Smooth muscle cell (in vitro differentiated cells): ENCODE data around the gene FUT9. TPM values are rescaled to one million over a fixed set of nuclear protein-coding genes. Genes with fewer than 3 reads are reported as not detected.

Experiments
- DNase-seq: peaks from one replicate; lab custom pipeline; 2025; ENCODE audit not compliant: unreplicated experiment; lab: John Stamatoyannopoulos, UW
- H2AFZ ChIP-seq: fragments of 200-600 bp; sonication (generic); 2 replicates; pipeline ENCODE4 v1.6.0; 2016; ENCODE audit warnings: antibody characterized with exemption, low read depth, mild to moderate bottlenecking
- H3F3A ChIP-seq: fragments of 200-600 bp; sonication (generic); 2 replicates; pipeline ENCODE4 v1.6.0; 2017; ENCODE audit warnings: antibody characterized with exemption, low read depth
- H3K27ac ChIP-seq: fragments of 200-600 bp; sonication (generic); 2 replicates; pipeline ENCODE4 v1.5.1; 2016; ENCODE audit warnings: low read depth, mild to moderate bottlenecking
- H3K27me3 ChIP-seq: fragments of 200-600 bp; sonication (generic); 2 replicates; pipeline ENCODE4 v1.6.1; 2016; ENCODE audit warnings: low read depth, mild to moderate bottlenecking
- H3K36me3 ChIP-seq: fragments of 200-600 bp; sonication (generic); 2 replicates; pipeline ENCODE4 v1.5.1; 2016; ENCODE audit warnings: low read depth
- H3K4me1 ChIP-seq: fragments of 200-600 bp; sonication (generic); 2 replicates; pipeline ENCODE4 v1.5.1; 2016; ENCODE audit warnings: low read depth
- H3K4me2 ChIP-seq: fragments of 200-600 bp; sonication (generic); 2 replicates; pipeline ENCODE4 v1.6.0; 2016; ENCODE audit warnings: mild to moderate bottlenecking
- H3K4me3 ChIP-seq: fragments of 200-600 bp; sonication (generic); 2 replicates; pipeline ENCODE4 v1.5.1; 2016; ENCODE audit warnings: mild to moderate bottlenecking
- H3K79me2 ChIP-seq: fragments of 200-600 bp; sonication (generic); 2 replicates; pipeline ENCODE4 v1.6.0; 2016; ENCODE audit warnings: low read depth, mild to moderate bottlenecking
- H3K9ac ChIP-seq: fragments of 200-600 bp; sonication (generic); 2 replicates; pipeline ENCODE4 v1.6.0; 2016; ENCODE audit warnings: low read depth
- H3K9me3 ChIP-seq: fragments of 200-600 bp; sonication (generic); replicated peaks from 2 replicates; pipeline ENCODE4 v1.5.1; 2016; ENCODE audit warnings: low read depth
- H4K20me1 ChIP-seq: fragments of 200-600 bp; sonication (generic); 2 replicates; pipeline ENCODE4 v1.6.0; 2016; ENCODE audit warnings: low read depth
- CTCF ChIP-seq: fragments of 200-600 bp; sonication (generic); IDR thresholded peaks from 2 replicates; pipeline ENCODE4 v1.5.1; 2017; ENCODE audit warnings: borderline replicate concordance, mild to moderate bottlenecking, antibody characterized with exemption; ENCODE audit not compliant: insufficient read depth, poor library complexity, severe bottlenecking
- WGBS: methylation state at CpG from one replicate; pipeline ENCODE4 v1.1.7; 2016; ENCODE audit warnings: low lambda C conversion rate; 5-methylcytosine and 5-hydroxymethylcytosine counted together
- polyA plus RNA-seq: library from polyadenylated mRNA; unstranded; fragments of >200 nt; fragmentation: Nextera tagmentation; extraction: Ambion mirVana; gene quantifications from 2 replicates; pipeline ENCODE4 v1.2.1, GENCODE V29; 2016
- total RNA-seq: library from RNA; depleted of rRNA; stranded (reverse); fragments of >200 nt; gene quantifications from 2 replicates; pipeline ENCODE4 v1.2.3, GENCODE V29; 2014

Gene FUT9
- total and polyA plus RNA-seq, 2 experiments from 2014 or later = 0.04 TPM; not detected in 1

DNA sequence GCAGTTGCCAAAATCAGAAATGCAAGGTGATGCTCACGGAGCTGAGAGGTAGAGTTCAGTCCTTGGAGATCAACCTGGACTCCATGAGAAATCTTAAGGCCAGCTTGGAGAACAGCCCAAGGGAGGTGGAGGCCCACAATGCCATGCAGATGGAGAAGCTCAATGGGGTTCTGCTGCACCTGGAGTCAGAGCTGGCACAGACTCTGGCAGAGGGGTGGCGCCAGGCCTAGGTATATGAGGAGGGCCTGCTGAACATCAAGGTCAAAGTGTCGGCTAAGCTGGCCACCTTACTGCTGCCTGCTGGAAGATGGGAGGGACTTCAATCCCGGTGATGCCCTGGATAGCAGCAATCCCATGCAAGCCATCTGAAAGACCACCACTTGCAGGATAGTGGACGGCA is 23.9 kb upstream of the FUT9 start:
- no peaks in the 10 kb centered on the region for H3K27me3 ChIP-seq
- H3K4me1 ChIP-seq = no peaks in the 10 kb centered on the region
- H2AFZ ChIP-seq = no peak overlapping the region
- H4K20me1 ChIP-seq = no peaks in the 10 kb centered on the region
- no peaks in the 10 kb centered on the region for H3K36me3 ChIP-seq
- TF ChIP-seq CTCF = no peak
- H3K4me3 ChIP-seq = no peak overlapping the region
- H3K9me3 ChIP-seq = no peaks in the 10 kb centered on the region
- WGBS = 93% methylated on average over 5 of the region's 5 CpGs
- no peak for DNase-seq
- H3K4me2 ChIP-seq = no peak overlapping the region
- no peaks in the 10 kb centered on the region for H3F3A ChIP-seq
- H3K27ac ChIP-seq = no peak overlapping the region
- H3K79me2 ChIP-seq = no peaks in the 10 kb centered on the region
- H3K9ac ChIP-seq = no peak overlapping the region

DNA sequence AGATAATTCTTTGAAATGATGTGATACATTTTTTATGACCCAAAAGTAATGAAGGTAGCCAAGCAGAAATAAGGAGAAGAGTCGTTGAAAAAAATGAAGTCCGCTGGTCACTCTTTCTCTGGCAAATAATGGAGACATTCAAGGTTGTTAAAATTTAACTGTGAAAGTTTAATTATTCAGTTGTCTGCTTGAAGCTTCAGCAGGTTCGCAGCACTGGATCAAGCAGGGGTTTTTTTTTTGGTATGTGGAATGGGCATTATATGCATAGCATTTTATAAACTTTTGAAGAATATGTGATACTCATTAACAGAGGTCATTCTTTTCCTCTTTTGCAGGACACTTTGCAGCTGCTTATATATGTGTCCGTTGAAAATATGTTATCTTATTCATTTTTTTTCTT is 21.6 kb upstream of the FUT9 start:
- no peak overlapping the region for H3K9ac ChIP-seq
- no peaks in the 10 kb centered on the region for H3K9me3 ChIP-seq
- no peaks in the 10 kb centered on the region for H3K79me2 ChIP-seq
- 85% methylated on average over 4 of the region's 4 CpGs for WGBS
- TF ChIP-seq CTCF = no peak
- H2AFZ ChIP-seq = no peak overlapping the region
- no peak overlapping the region for H3K4me3 ChIP-seq
- H3K27ac ChIP-seq = no peak overlapping the region
- H3K4me1 ChIP-seq = no peaks in the 10 kb centered on the region
- H3K27me3 ChIP-seq = no peaks in the 10 kb centered on the region
- H3K4me2 ChIP-seq = no peak overlapping the region
- no peak for DNase-seq
- H4K20me1 ChIP-seq = no peaks in the 10 kb centered on the region
- H3F3A ChIP-seq = no peaks in the 10 kb centered on the region
- H3K36me3 ChIP-seq = no peaks in the 10 kb centered on the region

GRCh38 chr6:95998133-95998532 is 17.6 kb upstream of the FUT9 start:
- Histone ChIP-seq H3F3A (no peaks in the 10 kb centered on the region), H2AFZ (no peak overlapping the region), H3K9ac (no peak overlapping the region), H4K20me1 (no peaks in the 10 kb centered on the region), H3K27me3 (no peaks in the 10 kb centered on the region), H3K4me1 (no peaks in the 10 kb centered on the region), H3K4me3 (no peak overlapping the region), H3K27ac (no peak overlapping the region), H3K9me3 (no peaks in the 10 kb centered on the region), H3K4me2 (no peak overlapping the region), H3K36me3 (no peaks in the 10 kb centered on the region), H3K79me2 (no peaks in the 10 kb centered on the region)
- no peak for TF ChIP-seq CTCF
- WGBS = 67% methylated on average over 3 of the region's 3 CpGs
- DNase-seq = no peak

DNA sequence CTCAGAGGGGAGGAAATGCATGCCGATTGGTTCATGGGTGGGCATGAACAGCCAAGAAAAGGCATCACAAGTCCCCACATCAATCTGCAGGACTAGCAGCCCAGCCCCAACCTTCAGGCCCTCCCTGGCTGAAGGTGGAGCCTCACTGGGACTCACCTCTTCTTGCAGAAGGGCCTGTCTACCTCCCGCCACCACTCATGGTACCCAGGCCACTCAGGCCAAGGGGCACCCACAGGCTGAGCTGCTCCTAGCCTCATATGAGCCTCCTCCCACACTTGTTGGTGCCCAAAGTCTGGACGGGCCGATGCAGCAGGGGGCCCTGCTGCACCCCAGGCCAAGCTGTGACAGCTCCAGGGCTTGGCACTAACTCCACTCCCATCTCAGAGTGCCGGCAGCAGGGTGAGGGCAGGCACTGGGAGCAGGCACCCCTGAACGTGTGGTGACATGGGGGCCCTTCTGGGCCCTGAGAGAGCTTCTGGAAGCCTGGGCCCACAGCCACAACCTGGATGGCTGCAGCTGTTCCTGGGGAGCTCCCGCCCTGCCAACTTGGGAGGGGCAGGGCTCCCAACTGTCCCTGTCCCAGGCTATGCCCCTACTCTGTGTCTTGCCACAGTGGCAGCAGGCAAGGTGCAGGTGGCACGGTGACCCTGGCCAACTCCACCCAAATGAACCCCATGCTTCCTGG is 13.7 kb upstream of the FUT9 start:
- H3K27me3 ChIP-seq = no peaks in the 10 kb centered on the region
- no peak overlapping the region for H3K4me2 ChIP-seq
- WGBS = 87% methylated on average over 8 of the region's 8 CpGs
- H3K4me1 ChIP-seq = no peaks in the 10 kb centered on the region
- H3K9me3 ChIP-seq = no peaks in the 10 kb centered on the region
- TF ChIP-seq CTCF = no peak
- H3K9ac ChIP-seq = no peak overlapping the region
- DNase-seq = no peak
- H3K79me2 ChIP-seq = no peaks in the 10 kb centered on the region
- H4K20me1 ChIP-seq = no peaks in the 10 kb centered on the region
- no peaks in the 10 kb centered on the region for H3F3A ChIP-seq
- no peak overlapping the region for H2AFZ ChIP-seq
- no peaks in the 10 kb centered on the region for H3K36me3 ChIP-seq
- no peak overlapping the region for H3K27ac ChIP-seq
- H3K4me3 ChIP-seq = no peak overlapping the region
